HCT116 (cell line): ENCODE measurements around the gene MRPL33. TPM values are rescaled to one million over a fixed set of nuclear protein-coding genes. Genes with fewer than 3 reads are reported as not detected.

ENCODE experiments used
- ATAC-seq: fragments of 200-7000 bp; cut with Tn5 transposase; 2 replicates; pipeline ENCODE4 v1.9.1; 2020; ENCODE audit warnings: mild to moderate bottlenecking, moderate library complexity
- BruUV-seq: library from RNA; stranded (reverse); fragments of 400-500 nt; replicated peaks from 2 replicates; lab custom pipeline; 2021; lab: Mats Ljungman, UMichigan
- CTCF ChIA-PET: fragments of 300-600 bp; sonication (Branson Sonifier 250); formaldehyde crosslinking; loops from one replicate; lab custom pipeline; 2021; ENCODE audit warnings: antibody characterized with exemption; lab: Charles Lee
- POLR2A ChIA-PET: fragments of 300-600, 350-600 bp; sonication (Branson Sonifier 250); formaldehyde crosslinking; loops from one replicate; lab custom pipeline; 2021; ENCODE audit warnings: antibody characterized with exemption; lab: Charles Lee
- RAD21 ChIA-PET, 2 experiments: fragments of 300-600 bp; sonication (Branson Sonifier 250); formaldehyde crosslinking; loops; one replicate each; lab custom pipeline; 2023; ENCODE audit warnings: low total read pairs in 2 of 2; ENCODE audit not compliant: uncharacterized antibody in 2 of 2, unreplicated experiment in 2 of 2, low non-redundant PET in 1 of 2; lab: Charles Lee
- DNase-seq: peaks from one replicate; pipeline ENCODE4 v3.0.0-alpha.2; 2010; ENCODE audit warnings: low read depth, low spot score
- H2AFZ ChIP-seq: fragments of 200-600 bp; shearing (Covaris generic), sonication (generic); 2 replicates; pipeline ENCODE4 v1.6.1; 2017; ENCODE audit warnings: low read depth, mixed run types, mixed read lengths, antibody characterized with exemption, low read length; ENCODE audit not compliant: poor library complexity, severe bottlenecking
- H3K27ac ChIP-seq: 2 replicates; pipeline ENCODE4 v1.5.1; 2012; ENCODE audit warnings: low read depth, low read length
- H3K27me3 ChIP-seq: fragments of 200-600 bp; sonication (generic); 2 replicates; pipeline ENCODE4 v1.6.1; 2016; ENCODE audit warnings: mixed run types, low read length, mixed read lengths; ENCODE audit not compliant: insufficient read depth
- H3K36me3 ChIP-seq, 2 experiments: fragments of 200-500 bp in 1 of 2; fragments of 200-600 bp in 1 of 2; sonication (Bioruptor generic) in 1 of 2; sonication (generic) in 1 of 2; 2 replicates each; pipeline versions ENCODE4 v1.5.1 to v1.6.1; 2014 to 2016; ENCODE audit warnings: low read length in 2 of 2, inconsistent platforms in 1 of 2, mixed read lengths in 1 of 2, mixed run types in 1 of 2; ENCODE audit not compliant: insufficient read depth in 2 of 2, control insufficient read depth in 1 of 2
- H3K4me1 ChIP-seq, 2 experiments: fragments of 200-600 bp in 1 of 2; sonication (generic) in 1 of 2; 2 replicates each; pipeline versions ENCODE4 v1.5.1 to v1.6.1; 2012 to 2017; ENCODE audit warnings: low read length in 2 of 2, inconsistent platforms in 1 of 2, mild to moderate bottlenecking in 1 of 2, mixed read lengths in 1 of 2, mixed run types in 1 of 2, moderate library complexity in 1 of 2; ENCODE audit not compliant: insufficient read depth in 2 of 2, control insufficient read depth in 1 of 2
- H3K4me2 ChIP-seq: fragments of 200-600 bp; sonication (generic); 2 replicates; pipeline ENCODE4 v1.6.1; 2017; ENCODE audit warnings: mixed run types, low read length, mixed read lengths
- H3K4me3 ChIP-seq, 2 experiments: fragments of 200-600 bp in 1 of 2; sonication (generic) in 1 of 2; replicated peaks in 1 of 2; 2 replicates each; pipeline ENCODE4 v1.5.1; 2011 to 2016; ENCODE audit warnings: low read length in 2 of 2, control low read depth in 1 of 2, low read depth in 1 of 2, mild to moderate bottlenecking in 1 of 2, mixed read lengths in 1 of 2, mixed run types in 1 of 2
- H3K79me2 ChIP-seq: fragments of 200-600 bp; sonication (generic); 2 replicates; pipeline ENCODE4 v1.6.1; 2017; ENCODE audit warnings: mild to moderate bottlenecking, mixed run types, low read length, moderate library complexity, mixed read lengths; ENCODE audit not compliant: insufficient read depth
- H3K9ac ChIP-seq: fragments of 200-600 bp; sonication (generic); 2 replicates; pipeline ENCODE4 v1.6.1; 2016; ENCODE audit warnings: low read length, mixed read lengths
- H3K9me2 ChIP-seq: fragments of 200-600 bp; sonication (generic), shearing (Covaris generic); 2 replicates; pipeline ENCODE4 v1.6.1; 2017; ENCODE audit warnings: mixed run types, mild to moderate bottlenecking, moderate library complexity; ENCODE audit not compliant: insufficient read depth
- H3K9me3 ChIP-seq, 2 experiments: fragments of 200-500 bp in 1 of 2; fragments of 200-600 bp in 1 of 2; sonication (Bioruptor generic) in 1 of 2; sonication (generic) in 1 of 2; 2 replicates each; pipeline ENCODE4 v1.6.1; 2014 to 2017; ENCODE audit warnings: low read length in 2 of 2, mixed read lengths in 2 of 2, inconsistent platforms in 1 of 2, low read depth in 1 of 2, mild to moderate bottlenecking in 1 of 2, mixed run types in 1 of 2, moderate library complexity in 1 of 2; ENCODE audit not compliant: control insufficient read depth in 1 of 2, insufficient read depth in 1 of 2
- H4K20me1 ChIP-seq: fragments of 200-600 bp; sonication (generic), shearing (Covaris generic); 2 replicates; pipeline ENCODE4 v1.6.1; 2017; ENCODE audit warnings: mixed run types, mild to moderate bottlenecking, moderate library complexity; ENCODE audit not compliant: insufficient read depth
- CTCF ChIP-seq, 3 experiments: fragments of 200-600 bp in 1 of 3; sonication (generic) in 1 of 3; IDR thresholded peaks in 2 of 3; conservative IDR thresholded peaks in 1 of 3; 2 replicates each; pipeline ENCODE4 v1.5.1; 2012 to 2017; ENCODE audit warnings: low read depth in 2 of 3, low read length in 2 of 3, antibody characterized with exemption in 1 of 3, borderline replicate concordance in 1 of 3, control low read depth in 1 of 3, mild to moderate bottlenecking in 1 of 3, mixed read lengths in 1 of 3, mixed run types in 1 of 3, moderate library complexity in 1 of 3; ENCODE audit not compliant: insufficient read depth in 1 of 3
- REST ChIP-seq: IDR thresholded peaks from 2 replicates; pipeline ENCODE4 v1.6.1; 2012; ENCODE audit warnings: low read depth
- YY1 ChIP-seq: IDR thresholded peaks from 2 replicates; pipeline ENCODE4 v1.6.1; 2011; ENCODE audit warnings: low read length, low read depth, moderate library complexity, mild to moderate bottlenecking; ENCODE audit not compliant: insufficient replicate concordance; ENCODE audit errors: extremely low read depth
- intact Hi-C: fragments of 100-400 bp; cut with micrococcal nuclease; formaldehyde crosslinking; loops from 2 replicates; pipeline ENCODE4 v1.10.0; 2022
- total RNA-seq: library from RNA; stranded (reverse); gene quantifications from one replicate; pipeline ENCODE4 v1.2.1, GENCODE V29; 2021; ENCODE audit not compliant: unreplicated experiment

MRPL33 gene
- total RNA-seq, 1 experiment from 2014 or later, result 66.3 TPM

GRCh38 chr2:27723372-27724144 is 48.0 kb upstream of the MRPL33 start:
- Histone ChIP-seq H3K36me3 (no peaks in the 10 kb centered on the region), H3K4me2 (peak overlapping the region; percentile 50), H2AFZ (peak overlapping the region; percentile 60), H3K4me1 (peaks cover 29 to 60% of the 10 kb centered on the region in 2 experiments), H3K27me3 (no peaks in the 10 kb centered on the region), H3K4me3 (no peak overlapping the region), H3K27ac (no peak overlapping the region), H3K9ac (no peak overlapping the region), H3K9me2 (no peaks in the 10 kb centered on the region), H3K79me2 (no peaks in the 10 kb centered on the region), H3K9me3 (no peaks in the 10 kb centered on the region), H4K20me1 (no peaks in the 10 kb centered on the region)
- RAD21 ChIA-PET, result interaction anchor here (0.7 to 1.5 kb wide), 3 partner anchors 17 to 30 kb away, joined by 4 to 10 read pairs (median 8); no protein-coding TSS in a partner anchor
- peak; percentile 62 for DNase-seq
- peak; percentile 59 for ATAC-seq
- BruUV-seq, result no TSS peak
- CTCF ChIA-PET, result interaction anchor here (0.8 to 2.5 kb wide), 16 partner anchors 9 to 731 kb away, joined by 3 to 26 read pairs (median 4); partner anchors contain the start of gene FOSL2
- intact Hi-C loops, result no loop called here
- POLR2A ChIA-PET, result interaction anchor here (1.0 to 2.4 kb wide), 4 partner anchors 9 to 31 kb away, joined by 3 to 14 read pairs (median 5); no protein-coding TSS in a partner anchor
- TF ChIP-seq CTCF (IDR thresholded peaks at IDR 0.05 in 2 of 3, conservative IDR thresholded peaks at IDR 0.05 in 1 of 3; ENCODE audit: borderline replicate concordance in 1 of 3, insufficient read depth in 1 of 3, low read depth in 2 of 3, low read length in 2 of 3) (peak in 2 of 3 experiments; percentile 82 to 88; a peak in 4 of 6 replicates), REST (no peak), YY1 (peak; percentile 23)
- TF ChIP-seq, all 23 proteins: peak for 2
